Epithelial cell of proximal tubule (primary cell): ENCODE results near the gene CEBPB. TPM values are rescaled to one million over a fixed set of nuclear protein-coding genes. Genes with fewer than 3 reads are reported as not detected.
A peak's percentile ranks its signal among the peaks of the same experiment; 100 is the strongest.
"Not testable (repeated sequence)": the region's sequence is repeated elsewhere in the genome, so short reads cannot be mapped to it uniquely, and the experiment has no call there.

Source experiments
- DNase-seq: peaks from one replicate; pipeline ENCODE4 v3.0.0-alpha.2; 2011; ENCODE audit warnings: low read depth
- H3K4me3 ChIP-seq: 2 replicates; pipeline ENCODE4 v1.5.1; 2011; ENCODE audit warnings: low read depth, mild to moderate bottlenecking, low read length
- total RNA-seq: library from RNA; depleted of rRNA; stranded (reverse); fragments of >200 nt; gene quantifications from 2 replicates; pipeline ENCODE4 v1.2.3, GENCODE V29; 2015
- TF ChIP-seq, protein P1 (sequence below): conservative IDR thresholded peaks from 2 replicates; pipeline ENCODE4 v1.5.1; 2012; ENCODE audit warnings: low read depth, mild to moderate bottlenecking, low read length

CEBPB gene
- total RNA-seq, 1 donor from 2014 or later: 24.9 TPM

- TF ChIP-seq, protein P1, sequence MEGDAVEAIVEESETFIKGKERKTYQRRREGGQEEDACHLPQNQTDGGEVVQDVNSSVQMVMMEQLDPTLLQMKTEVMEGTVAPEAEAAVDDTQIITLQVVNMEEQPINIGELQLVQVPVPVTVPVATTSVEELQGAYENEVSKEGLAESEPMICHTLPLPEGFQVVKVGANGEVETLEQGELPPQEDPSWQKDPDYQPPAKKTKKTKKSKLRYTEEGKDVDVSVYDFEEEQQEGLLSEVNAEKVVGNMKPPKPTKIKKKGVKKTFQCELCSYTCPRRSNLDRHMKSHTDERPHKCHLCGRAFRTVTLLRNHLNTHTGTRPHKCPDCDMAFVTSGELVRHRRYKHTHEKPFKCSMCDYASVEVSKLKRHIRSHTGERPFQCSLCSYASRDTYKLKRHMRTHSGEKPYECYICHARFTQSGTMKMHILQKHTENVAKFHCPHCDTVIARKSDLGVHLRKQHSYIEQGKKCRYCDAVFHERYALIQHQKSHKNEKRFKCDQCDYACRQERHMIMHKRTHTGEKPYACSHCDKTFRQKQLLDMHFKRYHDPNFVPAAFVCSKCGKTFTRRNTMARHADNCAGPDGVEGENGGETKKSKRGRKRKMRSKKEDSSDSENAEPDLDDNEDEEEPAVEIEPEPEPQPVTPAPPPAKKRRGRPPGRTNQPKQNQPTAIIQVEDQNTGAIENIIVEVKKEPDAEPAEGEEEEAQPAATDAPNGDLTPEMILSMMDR: no peak
- H3K4me3 ChIP-seq: peak overlapping the region; percentile 72
- DNase-seq: no peak
Observed at GRCh38 chr20:50172347-50173013, 18.1 kb upstream of the CEBPB start.

DNA sequence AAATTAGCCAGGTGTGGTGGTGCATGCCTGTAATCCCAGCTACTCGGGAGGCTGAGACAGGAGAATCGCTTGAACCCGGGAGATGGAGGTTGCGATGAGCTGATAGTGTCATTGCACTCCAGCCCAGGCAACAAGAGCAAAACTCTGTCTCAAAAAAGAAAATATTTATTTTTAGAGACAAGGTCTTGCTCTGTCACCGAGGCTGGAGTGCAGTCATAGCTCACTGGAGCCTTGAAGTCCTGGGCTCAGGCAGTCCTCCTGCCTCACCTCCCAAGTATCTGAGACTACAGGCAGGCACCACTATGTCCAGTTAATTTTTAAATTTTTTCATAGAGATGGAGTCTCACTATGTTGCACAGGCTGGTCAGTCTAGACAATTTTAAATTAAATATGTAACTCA, 16.2 kb upstream of the CEBPB start:
- no peak for DNase-seq
- TF ChIP-seq, protein P1: no peak
- H3K4me3 ChIP-seq: no peak overlapping the region

DNA sequence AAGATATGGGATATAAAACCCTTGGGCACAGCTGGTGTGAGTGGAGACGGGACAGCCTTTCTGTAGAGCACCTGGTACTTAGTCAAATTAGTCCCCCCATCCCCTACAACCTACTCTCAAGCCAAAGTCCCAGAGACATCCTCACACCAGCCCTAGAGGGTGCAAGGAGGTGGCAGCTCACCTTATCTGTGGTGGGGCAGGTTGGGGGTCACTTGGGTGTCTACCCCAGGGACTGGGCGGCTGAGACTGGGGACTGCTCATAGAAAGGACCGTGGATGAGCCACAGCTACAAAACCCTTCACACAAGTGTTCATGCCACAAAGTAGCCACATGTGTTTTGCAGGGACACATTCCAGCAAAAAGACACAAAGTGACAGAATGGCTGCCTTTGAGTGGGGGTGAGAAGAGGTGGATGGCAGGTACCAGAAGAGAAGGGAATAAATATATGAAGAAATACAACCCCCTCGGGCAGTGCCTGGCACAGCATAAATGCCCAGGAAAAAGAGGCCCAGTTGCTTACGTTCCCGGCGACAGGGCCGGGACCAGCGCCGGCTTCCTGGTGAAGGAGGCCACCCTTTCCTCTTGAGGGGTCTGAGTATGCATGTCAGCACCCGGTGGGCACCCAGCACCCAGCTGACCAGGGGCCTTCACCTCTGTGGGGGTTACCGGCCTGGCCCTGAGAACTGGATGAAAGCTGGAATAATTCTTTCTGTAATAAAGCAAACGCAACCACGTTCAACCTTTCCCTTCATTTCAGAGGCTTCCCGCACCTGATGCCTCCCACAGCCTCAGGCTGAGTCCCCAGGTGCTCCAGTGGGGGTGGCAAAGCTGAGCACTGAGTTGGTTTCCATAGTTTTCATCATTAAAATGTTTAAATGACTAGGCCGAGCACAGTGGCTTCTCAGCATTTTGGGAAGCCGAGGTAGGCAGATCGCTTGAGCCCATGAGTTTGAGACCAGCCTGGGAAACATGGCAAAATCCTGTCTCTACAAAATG, 14.4 kb upstream of the CEBPB start:
- TF ChIP-seq, protein P1: no peak
- H3K4me3 ChIP-seq: no peak overlapping the region
- no peak for DNase-seq

DNA sequence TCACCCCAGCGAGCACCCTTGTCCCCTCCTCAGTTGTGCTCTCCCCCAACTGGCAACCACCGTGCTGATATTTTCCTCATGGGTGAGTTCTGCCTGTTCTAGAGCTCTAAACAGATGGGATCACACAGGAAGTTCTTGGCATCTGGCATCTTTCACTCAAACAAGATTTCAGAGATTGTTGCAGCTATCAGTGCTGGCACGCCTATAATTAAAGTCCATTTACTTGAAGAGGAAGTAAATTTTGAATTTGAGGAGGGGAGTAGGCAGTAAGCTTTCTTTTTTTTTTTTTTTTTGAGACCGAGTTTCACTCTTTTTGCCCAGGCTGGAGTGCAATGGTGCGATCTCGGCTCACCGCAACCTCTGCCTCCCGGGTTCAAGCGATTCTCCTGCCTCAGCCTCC, 12.0 kb upstream of the CEBPB start:
- not testable (repeated sequence) for H3K4me3 ChIP-seq, DNase-seq

- DNase-seq: no peak
- TF ChIP-seq, protein P1: no peak
- H3K4me3 ChIP-seq: no peak overlapping the region
Observed at GRCh38 chr20:50181344-50181743, 9.3 kb upstream of the CEBPB start.

- TF ChIP-seq, protein P1: no peak
- DNase-seq: no peak
- no peak overlapping the region for H3K4me3 ChIP-seq
Observed at GRCh38 chr20:50182346-50182745, 8.3 kb upstream of the CEBPB start.

DNA sequence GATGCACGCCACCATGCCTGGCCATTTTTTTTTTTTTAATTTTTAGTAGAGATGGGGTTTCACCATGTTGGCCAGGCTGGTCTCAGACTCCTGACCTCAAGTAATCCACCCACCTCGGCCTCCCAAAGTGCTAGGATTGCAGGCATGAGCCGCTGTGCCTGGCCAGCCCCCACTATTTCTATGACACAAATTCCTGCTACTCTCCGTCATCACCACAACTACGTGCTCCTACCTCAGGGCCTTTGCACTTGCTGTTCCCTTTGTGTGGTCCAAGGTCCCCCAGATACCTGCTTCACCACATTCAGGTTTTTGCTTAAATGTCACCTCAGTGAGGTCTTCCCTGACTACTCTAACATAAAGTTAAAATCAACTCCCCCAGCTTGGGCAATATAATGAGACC, 5.2 kb upstream of the CEBPB start:
- DNase-seq: no peak
- TF ChIP-seq, protein P1: no peak
- H3K4me3 ChIP-seq: no peak overlapping the region
